ENCODE results near the gene NINL. TPM values are rescaled to one million over a fixed set of nuclear protein-coding genes. Genes with fewer than 3 reads are reported as not detected.

Gene NINL
- total RNA-seq, 4 donors from 2014 or later: 18.3 to 37.8 (median 23.5) TPM

GRCh38 chr20:25538838-25539665, 46.3 kb downstream of the NINL start:
- intact Hi-C loops (cut with DNase I): no loop called here
- WGBS, 2 donors: 86 to 89% methylated on average over 9 to 17 of the region's 17 CpGs

GRCh38 chr20:25537890-25538289, 47.4 kb downstream of the NINL start:
- Histone ChIP-seq H3K9me3 (no peaks in the 10 kb centered on the region), H3K36me3 (no peaks in the 10 kb centered on the region), H3K4me3 (replicated peaks in 1 of 3) (no peak overlapping the region), H3K27ac (no peak overlapping the region), H3K4me1 (peaks cover 22 to 42% of the 10 kb centered on the region in 2 donors), H3K27me3 (no peaks in the 10 kb centered on the region)
- DNase-seq: no peak
- TF ChIP-seq, protein P1, sequence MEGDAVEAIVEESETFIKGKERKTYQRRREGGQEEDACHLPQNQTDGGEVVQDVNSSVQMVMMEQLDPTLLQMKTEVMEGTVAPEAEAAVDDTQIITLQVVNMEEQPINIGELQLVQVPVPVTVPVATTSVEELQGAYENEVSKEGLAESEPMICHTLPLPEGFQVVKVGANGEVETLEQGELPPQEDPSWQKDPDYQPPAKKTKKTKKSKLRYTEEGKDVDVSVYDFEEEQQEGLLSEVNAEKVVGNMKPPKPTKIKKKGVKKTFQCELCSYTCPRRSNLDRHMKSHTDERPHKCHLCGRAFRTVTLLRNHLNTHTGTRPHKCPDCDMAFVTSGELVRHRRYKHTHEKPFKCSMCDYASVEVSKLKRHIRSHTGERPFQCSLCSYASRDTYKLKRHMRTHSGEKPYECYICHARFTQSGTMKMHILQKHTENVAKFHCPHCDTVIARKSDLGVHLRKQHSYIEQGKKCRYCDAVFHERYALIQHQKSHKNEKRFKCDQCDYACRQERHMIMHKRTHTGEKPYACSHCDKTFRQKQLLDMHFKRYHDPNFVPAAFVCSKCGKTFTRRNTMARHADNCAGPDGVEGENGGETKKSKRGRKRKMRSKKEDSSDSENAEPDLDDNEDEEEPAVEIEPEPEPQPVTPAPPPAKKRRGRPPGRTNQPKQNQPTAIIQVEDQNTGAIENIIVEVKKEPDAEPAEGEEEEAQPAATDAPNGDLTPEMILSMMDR (IDR thresholded peaks at IDR 0.05): no peak
- no peak for TF ChIP-seq POLR2A (IDR thresholded peaks at IDR 0.05)
- intact Hi-C loops (cut with DNase I): no loop called here
- 96% methylated on average over 4 to 12 of the region's 13 CpGs for WGBS, 2 donors

More at GRCh38 chr20:25538838-25539665, 46.3 kb downstream of the NINL start:
- Histone ChIP-seq H3K9me3 (no peaks in the 10 kb centered on the region), H3K27ac (no peak overlapping the region), H3K4me3 (replicated peaks in 1 of 3) (no peak overlapping the region), H3K36me3 (no peaks in the 10 kb centered on the region), H3K27me3 (no peaks in the 10 kb centered on the region), H3K4me1 (peaks cover 12 to 32% of the 10 kb centered on the region in 2 donors)
- TF ChIP-seq, protein P1 (IDR thresholded peaks at IDR 0.05): no peak
- TF ChIP-seq POLR2A (IDR thresholded peaks at IDR 0.05): no peak
- no peak for DNase-seq

GRCh38 chr20:25535762-25536161, 49.6 kb downstream of the NINL start:
- no peaks in the 10 kb centered on the region for H3K27me3 ChIP-seq
- H3K36me3 ChIP-seq: no peaks in the 10 kb centered on the region
- no peaks in the 10 kb centered on the region for H3K9me3 ChIP-seq
- no peak for DNase-seq
- peaks cover 15 to 43% of the 10 kb centered on the region in 2 donors for H3K4me1 ChIP-seq
- H3K4me3 ChIP-seq (replicated peaks in 1 of 3): no peak overlapping the region
- no peak overlapping the region for H3K27ac ChIP-seq
- intact Hi-C loops (cut with DNase I): no loop called here
- no peak for TF ChIP-seq POLR2A (IDR thresholded peaks at IDR 0.05)
- TF ChIP-seq, protein P1 (IDR thresholded peaks at IDR 0.05): no peak
- 88 to 91% methylated on average over 6 of the region's 6 CpGs for WGBS, 2 donors

DNA sequence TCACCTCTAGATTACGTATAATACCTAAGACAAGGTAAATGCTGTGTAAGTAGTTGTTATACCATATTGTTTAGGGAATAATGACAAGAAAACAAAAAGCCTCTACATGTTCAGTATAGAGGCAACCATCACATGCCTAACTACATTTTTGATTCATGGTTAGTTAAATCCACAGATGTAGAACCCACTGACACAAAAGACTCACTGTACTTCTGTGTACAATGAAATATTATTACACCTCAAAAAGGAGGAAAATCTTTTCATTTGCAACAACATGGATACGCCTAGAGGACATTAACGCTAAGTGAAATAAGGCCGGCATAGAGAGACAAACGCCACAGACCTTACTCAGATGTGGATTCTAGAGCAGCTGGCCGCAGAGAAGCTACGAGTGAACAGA, 50.5 kb downstream of the NINL start:
- intact Hi-C loops (cut with DNase I): no loop called here
- Histone ChIP-seq H3K4me3 (replicated peaks in 1 of 3) (no peak overlapping the region), H3K27me3 (no peaks in the 10 kb centered on the region), H3K9me3 (no peaks in the 10 kb centered on the region), H3K4me1 (peaks cover 15 to 38% of the 10 kb centered on the region in 2 donors), H3K36me3 (no peaks in the 10 kb centered on the region), H3K27ac (no peak overlapping the region)
- no peak for TF ChIP-seq POLR2A (IDR thresholded peaks at IDR 0.05)
- TF ChIP-seq, protein P1 (IDR thresholded peaks at IDR 0.05): no peak
- whole genome bisulfite sequencing, 2 donors: 98% methylated on average over 7 of the region's 7 CpGs
- no peak for DNase-seq
